Fibroblast of lung (primary cell): Measurements from ENCODE around the gene GPR65. TPM values are rescaled to one million over a fixed set of nuclear protein-coding genes. Genes with fewer than 3 reads are reported as not detected.

Experiments used
- DNase-seq, 2 donors: peaks; one replicate each; pipeline versions ENCODE4 v3.0.0 to v3.0.0-alpha.2; 2010; ENCODE audit warnings: low read depth in 2 of 2
- H2AFZ ChIP-seq: 2 replicates; pipeline ENCODE4 v1.5.1; 2012; ENCODE audit warnings: low read length, control low read depth, inconsistent platforms
- H3K27ac ChIP-seq: 2 replicates; pipeline ENCODE4 v1.5.1; 2011; ENCODE audit warnings: low read length, control low read depth; ENCODE audit not compliant: insufficient read depth
- H3K27me3 ChIP-seq: 2 replicates; pipeline ENCODE4 v1.5.1; 2011; ENCODE audit warnings: mild to moderate bottlenecking, low read length; ENCODE audit not compliant: control insufficient read depth, insufficient read depth
- H3K36me3 ChIP-seq: 2 replicates; pipeline ENCODE4 v1.5.1; 2011; ENCODE audit warnings: low read length; ENCODE audit not compliant: control insufficient read depth, insufficient read depth
- H3K4me1 ChIP-seq: 2 replicates; pipeline ENCODE4 v1.5.1; 2011; ENCODE audit warnings: low read length; ENCODE audit not compliant: control insufficient read depth, insufficient read depth; ENCODE audit errors: extremely low read depth
- H3K4me2 ChIP-seq: 2 replicates; pipeline ENCODE4 v1.5.1; 2011; ENCODE audit warnings: low read length, control low read depth; ENCODE audit not compliant: insufficient read depth; ENCODE audit errors: extremely low read depth
- H3K4me3 ChIP-seq, 4 experiments: fragments of 200-600 bp in 1 of 4; sonication (generic) in 1 of 4; replicated peaks in 1 of 4; 2 replicates each; pipeline ENCODE4 v1.5.1; 2011 to 2016; ENCODE audit warnings: low read length in 4 of 4, low read depth in 3 of 4, mild to moderate bottlenecking in 3 of 4, control low read depth in 2 of 4, inconsistent platforms in 1 of 4, mixed read lengths in 1 of 4; ENCODE audit not compliant: insufficient read depth in 1 of 4; ENCODE audit errors: control extremely low read depth in 1 of 4
- H3K79me2 ChIP-seq: 2 replicates; pipeline ENCODE4 v1.5.1; 2012; ENCODE audit warnings: mild to moderate bottlenecking, low read length, inconsistent platforms; ENCODE audit not compliant: control insufficient read depth, insufficient read depth
- H3K9ac ChIP-seq: 2 replicates; pipeline ENCODE4 v1.5.1; 2011; ENCODE audit warnings: mild to moderate bottlenecking, low read length, control low read depth; ENCODE audit not compliant: insufficient read depth
- H3K9me3 ChIP-seq: 2 replicates; pipeline ENCODE4 v1.5.1; 2012; ENCODE audit warnings: low read depth, low read length; ENCODE audit not compliant: control insufficient read depth, insufficient read depth
- H4K20me1 ChIP-seq: 2 replicates; pipeline ENCODE4 v1.5.1; 2011; ENCODE audit warnings: low read length; ENCODE audit not compliant: control insufficient read depth, insufficient read depth; ENCODE audit errors: extremely low read depth
- EZH2 ChIP-seq: IDR thresholded peaks from 2 replicates; pipeline ENCODE4 v1.5.1; 2012; ENCODE audit warnings: low read length, control low read depth, mild to moderate bottlenecking; ENCODE audit errors: missing control alignments
- polyA plus RNA-seq, 2 donors: library from polyadenylated mRNA; depleted of rRNA in 1 of 2; stranded (reverse) in 1 of 2; unstranded in 1 of 2; fragments of >200 nt; gene quantifications; 2 replicates each; pipeline ENCODE4 v1.2.1, GENCODE V29; 2011 to 2012; ENCODE audit warnings: missing spikeins in 1 of 2
- total RNA-seq: library from RNA; depleted of rRNA; stranded (reverse); fragments of >200 nt; gene quantifications from 2 replicates; pipeline ENCODE4 v1.2.1, GENCODE V29; 2014
- TF ChIP-seq, protein P1 (sequence below), 2 donors: IDR thresholded peaks in 1 of 2; conservative IDR thresholded peaks in 1 of 2; 1 replicate in 1 of 2; 2 replicates in 1 of 2; pipeline ENCODE4 v1.5.1; 2011 to 2012; ENCODE audit warnings: low read length in 2 of 2, control low read depth in 1 of 2, inconsistent platforms in 1 of 2, low read depth in 1 of 2, mild to moderate bottlenecking in 1 of 2

Gene GPR65
- total and polyA plus RNA-seq, 2 donors (not counting 1 experiment from before 2014, with no cell fraction given): 0.07 to 0.17 TPM

DNA sequence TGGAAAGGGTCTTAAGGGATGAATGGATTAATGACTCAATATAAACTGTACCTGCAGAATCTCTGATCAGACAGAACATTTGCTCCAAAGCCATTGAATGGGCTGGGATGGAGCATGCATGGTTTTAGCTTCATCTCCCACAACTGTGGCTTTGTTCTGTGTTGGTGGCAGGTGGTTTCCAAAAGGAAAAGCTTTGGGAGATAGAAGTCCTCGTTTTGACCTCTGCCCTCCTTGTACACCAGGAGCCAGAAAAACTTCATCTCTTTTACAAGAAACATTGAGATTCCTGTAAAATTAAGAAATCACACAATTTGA is 39.5 kb downstream of the GPR65 start:
- no peak overlapping the region for H3K9ac ChIP-seq
- H3K4me2 ChIP-seq: no peak overlapping the region
- no peaks in the 10 kb centered on the region for H3K4me1 ChIP-seq
- no peak overlapping the region for H2AFZ ChIP-seq
- H3K27ac ChIP-seq: no peak overlapping the region
- H3K27me3 ChIP-seq: no peaks in the 10 kb centered on the region
- H3K9me3 ChIP-seq: no peaks in the 10 kb centered on the region
- DNase-seq: no peak
- H3K79me2 ChIP-seq: no peaks in the 10 kb centered on the region
- H4K20me1 ChIP-seq: no peaks in the 10 kb centered on the region
- TF ChIP-seq, protein P1, sequence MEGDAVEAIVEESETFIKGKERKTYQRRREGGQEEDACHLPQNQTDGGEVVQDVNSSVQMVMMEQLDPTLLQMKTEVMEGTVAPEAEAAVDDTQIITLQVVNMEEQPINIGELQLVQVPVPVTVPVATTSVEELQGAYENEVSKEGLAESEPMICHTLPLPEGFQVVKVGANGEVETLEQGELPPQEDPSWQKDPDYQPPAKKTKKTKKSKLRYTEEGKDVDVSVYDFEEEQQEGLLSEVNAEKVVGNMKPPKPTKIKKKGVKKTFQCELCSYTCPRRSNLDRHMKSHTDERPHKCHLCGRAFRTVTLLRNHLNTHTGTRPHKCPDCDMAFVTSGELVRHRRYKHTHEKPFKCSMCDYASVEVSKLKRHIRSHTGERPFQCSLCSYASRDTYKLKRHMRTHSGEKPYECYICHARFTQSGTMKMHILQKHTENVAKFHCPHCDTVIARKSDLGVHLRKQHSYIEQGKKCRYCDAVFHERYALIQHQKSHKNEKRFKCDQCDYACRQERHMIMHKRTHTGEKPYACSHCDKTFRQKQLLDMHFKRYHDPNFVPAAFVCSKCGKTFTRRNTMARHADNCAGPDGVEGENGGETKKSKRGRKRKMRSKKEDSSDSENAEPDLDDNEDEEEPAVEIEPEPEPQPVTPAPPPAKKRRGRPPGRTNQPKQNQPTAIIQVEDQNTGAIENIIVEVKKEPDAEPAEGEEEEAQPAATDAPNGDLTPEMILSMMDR (conservative IDR thresholded peaks at IDR 0.05 in 1 of 2, IDR thresholded peaks at IDR 0.05 in 1 of 2; ENCODE audit: low read depth in 1 of 2, low read length in 2 of 2): no peak
- TF ChIP-seq EZH2: no peak
- H3K4me3 ChIP-seq: no peak overlapping the region
- no peaks in the 10 kb centered on the region for H3K36me3 ChIP-seq

DNA sequence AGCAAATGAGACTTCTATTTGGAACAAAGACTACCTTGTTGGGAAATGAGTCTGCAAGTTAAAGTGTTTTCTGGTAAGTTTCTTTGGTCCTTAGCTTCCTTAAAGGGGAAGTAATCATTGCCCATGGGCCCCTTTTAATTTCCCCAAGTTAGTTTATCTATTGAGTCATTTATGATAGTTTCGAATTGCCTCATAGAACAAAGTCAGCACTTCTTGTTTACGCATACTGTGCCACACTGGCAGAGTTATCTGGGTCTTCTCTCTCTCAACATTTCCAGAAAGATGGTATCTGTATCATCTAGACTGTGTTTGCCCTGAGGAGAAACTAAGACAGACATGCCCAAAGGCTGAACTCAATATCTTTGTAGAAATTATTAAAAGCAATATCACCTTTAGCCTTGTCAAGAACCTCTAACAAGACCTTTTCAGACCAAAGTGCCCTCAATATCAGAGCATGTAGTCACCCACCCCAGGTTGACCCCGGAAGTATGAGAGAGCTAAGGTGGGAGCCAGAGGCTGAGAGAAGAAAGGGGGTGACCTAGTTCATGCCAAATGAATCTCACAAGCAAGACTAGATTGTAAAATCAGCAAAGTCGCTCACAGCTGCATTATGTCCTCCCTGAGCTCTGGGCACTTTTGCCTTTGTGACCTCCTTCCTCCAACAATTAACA is 40.0 kb downstream of the GPR65 start:
- H4K20me1 ChIP-seq: no peaks in the 10 kb centered on the region
- no peak overlapping the region for H3K9ac ChIP-seq
- H2AFZ ChIP-seq: no peak overlapping the region
- H3K36me3 ChIP-seq: no peaks in the 10 kb centered on the region
- no peak overlapping the region for H3K27ac ChIP-seq
- DNase-seq: no peak
- no peaks in the 10 kb centered on the region for H3K4me1 ChIP-seq
- no peaks in the 10 kb centered on the region for H3K79me2 ChIP-seq
- no peaks in the 10 kb centered on the region for H3K9me3 ChIP-seq
- H3K4me2 ChIP-seq: no peak overlapping the region
- H3K4me3 ChIP-seq: no peak overlapping the region
- TF ChIP-seq EZH2: no peak
- TF ChIP-seq, protein P1 (conservative IDR thresholded peaks at IDR 0.05 in 1 of 2, IDR thresholded peaks at IDR 0.05 in 1 of 2; ENCODE audit: low read depth in 1 of 2, low read length in 2 of 2): no peak
- no peaks in the 10 kb centered on the region for H3K27me3 ChIP-seq

DNA sequence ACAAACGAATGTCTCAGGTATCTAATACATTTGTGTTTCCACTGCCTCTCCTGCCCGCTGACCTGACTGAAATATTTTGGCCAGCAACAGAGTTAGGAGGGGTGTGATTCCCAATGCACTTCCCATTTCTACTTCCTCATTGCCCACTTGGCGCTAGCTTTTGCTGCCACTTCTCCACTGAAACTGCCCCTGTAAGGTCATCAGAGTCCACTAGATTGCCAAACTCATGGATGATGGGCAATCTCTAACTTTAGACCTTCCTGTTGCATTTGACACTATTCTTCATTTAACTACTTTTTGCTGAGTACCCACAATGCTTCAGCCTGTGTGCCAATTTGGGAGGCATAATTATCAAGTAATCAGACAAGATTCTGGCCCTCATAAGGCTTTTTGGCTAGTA is 40.8 kb downstream of the GPR65 start:
- TF ChIP-seq, protein P1 (conservative IDR thresholded peaks at IDR 0.05 in 1 of 2, IDR thresholded peaks at IDR 0.05 in 1 of 2; ENCODE audit: low read depth in 1 of 2, low read length in 2 of 2): no peak
- no peak for TF ChIP-seq EZH2
- no peak for DNase-seq
- no peak overlapping the region for H3K4me2 ChIP-seq
- no peak overlapping the region for H3K9ac ChIP-seq
- no peak overlapping the region for H3K4me3 ChIP-seq
- no peaks in the 10 kb centered on the region for H3K36me3 ChIP-seq
- H3K4me1 ChIP-seq: no peaks in the 10 kb centered on the region
- no peak overlapping the region for H2AFZ ChIP-seq
- no peaks in the 10 kb centered on the region for H3K79me2 ChIP-seq
- H3K27ac ChIP-seq: no peak overlapping the region
- no peaks in the 10 kb centered on the region for H3K27me3 ChIP-seq
- H4K20me1 ChIP-seq: no peaks in the 10 kb centered on the region
- no peaks in the 10 kb centered on the region for H3K9me3 ChIP-seq
